Astrocyte of the cerebellum (primary cell): ENCODE measurements around the gene ARHGEF16.

Experiments
- DNase-seq: peaks from one replicate; pipeline ENCODE4 v3.0.0-alpha.2; 2011; ENCODE audit warnings: low read depth
- H3K4me3 ChIP-seq: 2 replicates; pipeline ENCODE4 v1.5.1; 2011; ENCODE audit warnings: mild to moderate bottlenecking, low read depth, low read length, moderate library complexity
- in situ Hi-C: cut with HindIII; loops from 2 replicates; pipeline ENCODE4 v1.10.0; 2017; ENCODE audit warnings: low sequenced_read_pairs
- TF ChIP-seq, protein P1 (sequence below): IDR thresholded peaks from 2 replicates; pipeline ENCODE4 v1.5.1; 2012; ENCODE audit warnings: low read length, low read depth, moderate library complexity, mild to moderate bottlenecking; ENCODE audit errors: missing control alignments

The ARHGEF16 gene

DNA sequence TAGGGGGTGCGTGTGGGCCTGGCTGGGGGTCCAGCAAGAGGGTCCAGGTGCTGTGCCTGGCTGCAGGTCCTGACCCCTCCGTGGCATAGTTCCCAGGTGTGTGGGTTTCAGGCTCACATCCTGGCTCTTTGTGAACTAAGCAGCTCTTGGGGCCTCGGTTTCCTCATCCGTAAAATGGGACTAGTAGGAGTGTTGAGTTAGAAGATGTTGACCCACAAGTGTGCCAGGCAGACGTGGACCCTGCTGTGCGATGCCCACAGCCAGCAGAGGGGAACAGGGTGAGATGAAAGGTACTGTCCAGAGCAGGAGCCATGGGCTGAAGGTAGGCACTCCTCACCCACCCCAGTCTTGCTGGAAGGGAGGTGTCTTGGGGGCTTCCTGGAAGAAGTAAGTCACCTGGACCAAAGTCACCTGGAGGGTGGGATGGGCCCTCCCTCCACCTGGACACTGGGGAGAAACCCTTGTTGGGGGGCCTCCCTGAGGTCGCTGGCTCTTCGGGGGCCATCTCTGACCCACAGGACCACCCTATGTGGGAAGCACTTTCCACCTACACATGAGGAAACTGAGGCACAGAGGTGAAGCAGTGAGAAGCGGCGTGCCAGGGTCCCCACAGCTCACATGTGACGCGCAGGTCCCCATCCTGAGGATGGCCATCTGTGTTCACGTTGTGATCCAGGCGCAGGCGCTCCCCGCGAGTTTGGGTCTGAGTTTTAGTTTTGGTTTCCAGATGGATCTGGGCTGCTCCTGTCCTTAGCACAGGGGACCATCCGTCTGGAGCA, 1.4 kb downstream of the ARHGEF16 start:
- no peak for DNase-seq
- in situ Hi-C loops: no loop called here
- TF ChIP-seq, protein P1, sequence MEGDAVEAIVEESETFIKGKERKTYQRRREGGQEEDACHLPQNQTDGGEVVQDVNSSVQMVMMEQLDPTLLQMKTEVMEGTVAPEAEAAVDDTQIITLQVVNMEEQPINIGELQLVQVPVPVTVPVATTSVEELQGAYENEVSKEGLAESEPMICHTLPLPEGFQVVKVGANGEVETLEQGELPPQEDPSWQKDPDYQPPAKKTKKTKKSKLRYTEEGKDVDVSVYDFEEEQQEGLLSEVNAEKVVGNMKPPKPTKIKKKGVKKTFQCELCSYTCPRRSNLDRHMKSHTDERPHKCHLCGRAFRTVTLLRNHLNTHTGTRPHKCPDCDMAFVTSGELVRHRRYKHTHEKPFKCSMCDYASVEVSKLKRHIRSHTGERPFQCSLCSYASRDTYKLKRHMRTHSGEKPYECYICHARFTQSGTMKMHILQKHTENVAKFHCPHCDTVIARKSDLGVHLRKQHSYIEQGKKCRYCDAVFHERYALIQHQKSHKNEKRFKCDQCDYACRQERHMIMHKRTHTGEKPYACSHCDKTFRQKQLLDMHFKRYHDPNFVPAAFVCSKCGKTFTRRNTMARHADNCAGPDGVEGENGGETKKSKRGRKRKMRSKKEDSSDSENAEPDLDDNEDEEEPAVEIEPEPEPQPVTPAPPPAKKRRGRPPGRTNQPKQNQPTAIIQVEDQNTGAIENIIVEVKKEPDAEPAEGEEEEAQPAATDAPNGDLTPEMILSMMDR: no peak
- no peak overlapping the region for H3K4me3 ChIP-seq

DNA sequence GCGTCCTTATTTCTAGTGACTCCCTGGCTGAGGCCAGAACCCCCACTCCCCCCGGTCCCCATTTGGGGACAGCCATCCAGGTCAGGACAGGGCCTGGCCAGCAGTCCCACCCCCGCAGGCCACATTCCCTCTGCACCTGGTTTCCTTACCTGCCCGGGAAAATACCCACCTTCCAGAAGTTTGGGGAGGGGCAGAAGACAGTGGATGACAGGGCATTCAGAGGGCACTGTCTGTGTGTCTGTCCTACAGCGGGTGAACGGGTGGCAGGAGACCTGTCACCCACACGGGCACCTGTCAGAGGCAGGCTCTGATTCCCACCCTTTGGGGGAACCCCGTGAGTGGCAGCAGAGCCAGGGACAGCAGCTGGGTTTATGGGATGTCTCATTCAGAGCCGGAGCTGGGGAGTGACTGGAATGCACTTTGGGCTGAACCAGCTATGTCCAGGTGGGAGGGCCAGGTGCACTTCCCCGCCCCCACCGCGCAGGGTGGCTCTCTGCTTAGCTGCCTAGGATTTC, 2.0 kb downstream of the ARHGEF16 start:
- H3K4me3 ChIP-seq: no peak overlapping the region
- in situ Hi-C loops: no loop called here
- no peak for DNase-seq
- TF ChIP-seq, protein P1: no peak

- in situ Hi-C loops: no loop called here
- H3K4me3 ChIP-seq: no peak overlapping the region
- TF ChIP-seq, protein P1: no peak
- no peak for DNase-seq
Measured at GRCh38 chr1:3456964-3457909, 2.8 kb downstream of the ARHGEF16 start.

GRCh38 chr1:3457910-3458883, 3.7 kb downstream of the ARHGEF16 start:
- TF ChIP-seq, protein P1: no peak
- no peak overlapping the region for H3K4me3 ChIP-seq
- DNase-seq: no peak
- in situ Hi-C loops: no loop called here

GRCh38 chr1:3459051-3459908, 4.8 kb downstream of the ARHGEF16 start:
- in situ Hi-C loops: no loop called here
- no peak for DNase-seq
- H3K4me3 ChIP-seq: no peak overlapping the region
- TF ChIP-seq, protein P1: no peak
